Endometrial microvascular endothelial cells (primary cell): ENCODE results near the gene LRRC17. TPM values are rescaled to one million over a fixed set of nuclear protein-coding genes. Genes with fewer than 3 reads are reported as not detected.

Experiments
- in situ Hi-C: cut with HindIII; loops from 2 replicates; pipeline ENCODE4 v1.10.0; 2017; ENCODE audit warnings: low sequenced_read_pairs, low pct_unique_long_range_greater_than_20kb; ENCODE audit errors: inconsistent ontology term
- total RNA-seq: library from RNA; depleted of rRNA; stranded (reverse); fragments of >200 nt; gene quantifications from one replicate; pipeline ENCODE4 v1.2.3, GENCODE V29; 2015; ENCODE audit errors: inconsistent ontology term

LRRC17 gene
- total RNA-seq, result 56.4 TPM

- in situ Hi-C loops, result no loop called here
These were observed at the start of gene LRRC17 for GRCh38 chr7:102912742-102913141. LRRC17 (plus strand) TSS chr7:102913000; CDS start chr7:102933914, 20,914 bp downstream.

GRCh38 chr7:102864958-102865357, 47.8 kb upstream of the LRRC17 start:
- in situ Hi-C loops, result no loop called here

GRCh38 chr7:102866535-102867215, 46.1 kb upstream of the LRRC17 start:
- in situ Hi-C loops, result no loop called here

GRCh38 chr7:102869195-102869594, 43.6 kb upstream of the LRRC17 start:
- in situ Hi-C loops, result no loop called here

- in situ Hi-C loops, result no loop called here
These were observed 40.3 kb upstream of the LRRC17 start for GRCh38 chr7:102872460-102872859.

- in situ Hi-C loops, result no loop called here
These were observed 39.2 kb upstream of the LRRC17 start for GRCh38 chr7:102873470-102874165.

- in situ Hi-C loops, result no loop called here
These were observed 38.5 kb upstream of the LRRC17 start for GRCh38 chr7:102874166-102874829.

- in situ Hi-C loops, result no loop called here
These were observed 37.8 kb upstream of the LRRC17 start for GRCh38 chr7:102874966-102875365.

- in situ Hi-C loops, result no loop called here
These were observed 37.0 kb upstream of the LRRC17 start for GRCh38 chr7:102875700-102876295.

GRCh38 chr7:102883098-102883860, 29.5 kb upstream of the LRRC17 start:
- in situ Hi-C loops, result no loop called here

- in situ Hi-C loops, result no loop called here
These were observed 24.1 kb upstream of the LRRC17 start for GRCh38 chr7:102888561-102889233.

GRCh38 chr7:102889851-102890250, 22.9 kb upstream of the LRRC17 start:
- in situ Hi-C loops, result no loop called here

GRCh38 chr7:102890292-102890970, 22.4 kb upstream of the LRRC17 start:
- in situ Hi-C loops, result no loop called here

GRCh38 chr7:102890971-102891692, 21.7 kb upstream of the LRRC17 start:
- in situ Hi-C loops, result no loop called here

GRCh38 chr7:102891693-102892261, 21.0 kb upstream of the LRRC17 start:
- in situ Hi-C loops, result no loop called here

GRCh38 chr7:102892631-102893278, 20.0 kb upstream of the LRRC17 start:
- in situ Hi-C loops, result no loop called here
